Adipocyte (in vitro differentiated cells): ENCODE measurements around the gene KTN1.

Experiments
- DNase-seq: peaks from one replicate; pipeline ENCODE4 v3.0.0-alpha.2; 2015; ENCODE audit warnings: low read depth
- H3K27me3 ChIP-seq: replicated peaks from 2 replicates; pipeline ENCODE4 v1.7.0; 2013; ENCODE audit warnings: mild to moderate bottlenecking, low read length, moderate library complexity; ENCODE audit not compliant: control insufficient read depth, insufficient read depth
- H3K36me3 ChIP-seq: 2 replicates; pipeline ENCODE4 v1.7.0; 2013; ENCODE audit warnings: low read length, mild to moderate bottlenecking, moderate library complexity; ENCODE audit not compliant: control insufficient read depth, insufficient read depth, severe bottlenecking
- H3K4me1 ChIP-seq: 2 replicates; pipeline ENCODE4 v1.7.0; 2013; ENCODE audit warnings: mild to moderate bottlenecking, low read length, moderate library complexity; ENCODE audit not compliant: control insufficient read depth, insufficient read depth
- H3K4me3 ChIP-seq: 2 replicates; pipeline ENCODE4 v1.7.0; 2013; ENCODE audit warnings: mild to moderate bottlenecking, low read length, moderate library complexity
- H3K9ac ChIP-seq: 2 replicates; pipeline ENCODE4 v1.7.0; 2013; ENCODE audit warnings: mild to moderate bottlenecking, low read length, moderate library complexity
- H3K9me3 ChIP-seq: 2 replicates; pipeline ENCODE4 v1.7.0; 2013; ENCODE audit warnings: mild to moderate bottlenecking, low read length, moderate library complexity; ENCODE audit not compliant: control insufficient read depth

Gene KTN1, protein sequence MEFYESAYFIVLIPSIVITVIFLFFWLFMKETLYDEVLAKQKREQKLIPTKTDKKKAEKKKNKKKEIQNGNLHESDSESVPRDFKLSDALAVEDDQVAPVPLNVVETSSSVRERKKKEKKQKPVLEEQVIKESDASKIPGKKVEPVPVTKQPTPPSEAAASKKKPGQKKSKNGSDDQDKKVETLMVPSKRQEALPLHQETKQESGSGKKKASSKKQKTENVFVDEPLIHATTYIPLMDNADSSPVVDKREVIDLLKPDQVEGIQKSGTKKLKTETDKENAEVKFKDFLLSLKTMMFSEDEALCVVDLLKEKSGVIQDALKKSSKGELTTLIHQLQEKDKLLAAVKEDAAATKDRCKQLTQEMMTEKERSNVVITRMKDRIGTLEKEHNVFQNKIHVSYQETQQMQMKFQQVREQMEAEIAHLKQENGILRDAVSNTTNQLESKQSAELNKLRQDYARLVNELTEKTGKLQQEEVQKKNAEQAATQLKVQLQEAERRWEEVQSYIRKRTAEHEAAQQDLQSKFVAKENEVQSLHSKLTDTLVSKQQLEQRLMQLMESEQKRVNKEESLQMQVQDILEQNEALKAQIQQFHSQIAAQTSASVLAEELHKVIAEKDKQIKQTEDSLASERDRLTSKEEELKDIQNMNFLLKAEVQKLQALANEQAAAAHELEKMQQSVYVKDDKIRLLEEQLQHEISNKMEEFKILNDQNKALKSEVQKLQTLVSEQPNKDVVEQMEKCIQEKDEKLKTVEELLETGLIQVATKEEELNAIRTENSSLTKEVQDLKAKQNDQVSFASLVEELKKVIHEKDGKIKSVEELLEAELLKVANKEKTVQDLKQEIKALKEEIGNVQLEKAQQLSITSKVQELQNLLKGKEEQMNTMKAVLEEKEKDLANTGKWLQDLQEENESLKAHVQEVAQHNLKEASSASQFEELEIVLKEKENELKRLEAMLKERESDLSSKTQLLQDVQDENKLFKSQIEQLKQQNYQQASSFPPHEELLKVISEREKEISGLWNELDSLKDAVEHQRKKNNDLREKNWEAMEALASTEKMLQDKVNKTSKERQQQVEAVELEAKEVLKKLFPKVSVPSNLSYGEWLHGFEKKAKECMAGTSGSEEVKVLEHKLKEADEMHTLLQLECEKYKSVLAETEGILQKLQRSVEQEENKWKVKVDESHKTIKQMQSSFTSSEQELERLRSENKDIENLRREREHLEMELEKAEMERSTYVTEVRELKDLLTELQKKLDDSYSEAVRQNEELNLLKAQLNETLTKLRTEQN (N-terminal part only)

DNA sequence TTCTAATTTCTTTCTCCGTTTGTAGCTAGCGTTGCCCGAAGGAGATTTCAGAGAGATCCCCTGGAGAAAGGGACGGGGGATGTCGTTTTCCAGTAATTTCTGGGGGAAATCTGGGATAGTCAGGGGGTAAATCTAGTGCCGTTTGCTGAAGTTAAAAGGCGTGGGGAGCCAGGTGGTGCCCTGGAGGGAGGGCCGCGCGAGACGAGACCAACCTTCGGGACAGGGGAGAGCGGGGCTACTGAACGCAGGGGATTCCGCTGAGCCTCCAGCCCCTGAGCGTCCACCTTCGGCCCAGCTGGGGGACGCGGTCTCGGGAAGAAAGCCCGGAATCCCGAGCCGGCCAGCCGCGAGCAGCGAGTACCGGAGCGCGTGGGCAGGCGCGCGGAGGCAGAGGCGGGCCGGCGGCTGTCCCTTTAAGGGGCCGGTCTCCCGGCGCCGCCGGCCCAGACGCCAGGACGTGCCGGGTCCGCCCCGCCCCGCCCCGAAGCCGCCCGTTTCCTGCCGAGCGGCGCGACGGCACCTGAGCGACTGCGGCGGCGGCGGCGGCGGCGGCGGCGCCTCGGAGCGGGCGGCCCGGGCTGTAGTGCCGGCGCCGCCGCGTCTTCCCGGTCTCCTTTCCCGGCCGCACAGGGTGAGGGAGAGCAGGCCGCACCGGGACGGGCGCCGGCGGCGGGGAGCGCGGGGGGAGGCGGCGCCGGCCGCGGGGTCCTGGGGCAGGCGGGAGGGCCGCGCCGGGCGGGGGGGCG is at the start of gene KTN1:
Gene KTN1, plus strand, starts transcription at position 484 of the 746 bp plus-strand sequence. CDS start 31,842 bp downstream, outside the sequence.
- Histone ChIP-seq H3K9ac (peak within 1 kb of the TSS; percentile 92), H3K4me1 (peaks cover 25% of the 10 kb centered on the region), H3K27me3 (no peaks in the 10 kb centered on the region), H3K9me3 (no peaks in the 10 kb centered on the region), H3K4me3 (peak within 1 kb of the TSS; percentile 96), H3K36me3 (peaks cover 5% of the 10 kb centered on the region)
- peak; percentile 93 for DNase-seq

DNA sequence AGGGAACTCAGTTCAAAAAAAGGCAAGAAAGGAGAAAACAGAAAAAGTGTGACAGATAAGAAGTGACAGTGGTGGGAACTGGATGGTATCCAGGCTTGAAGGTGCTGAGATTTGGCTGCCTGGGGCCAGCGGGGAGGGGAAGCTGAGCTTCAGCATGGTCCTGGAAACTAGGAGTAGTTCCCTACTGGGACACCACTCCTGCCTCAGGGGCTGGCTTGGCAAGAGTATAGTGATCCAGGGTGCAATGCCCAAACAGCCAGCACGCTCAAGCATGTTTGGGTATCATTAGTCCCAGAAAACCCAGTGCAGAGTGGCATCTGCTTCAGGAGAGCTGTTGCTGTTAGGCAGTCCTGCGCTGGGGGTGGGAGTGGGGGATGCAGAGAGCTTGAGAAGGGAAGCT is 49.5 kb upstream of the KTN1 start:
- H3K4me1 ChIP-seq: no peaks in the 10 kb centered on the region
- H3K36me3 ChIP-seq: no peaks in the 10 kb centered on the region
- no peak overlapping the region for H3K9ac ChIP-seq
- peaks cover 3% of the 10 kb centered on the region for H3K9me3 ChIP-seq
- no peaks in the 10 kb centered on the region for H3K27me3 ChIP-seq
- no peak overlapping the region for H3K4me3 ChIP-seq
- no peak for DNase-seq

DNA sequence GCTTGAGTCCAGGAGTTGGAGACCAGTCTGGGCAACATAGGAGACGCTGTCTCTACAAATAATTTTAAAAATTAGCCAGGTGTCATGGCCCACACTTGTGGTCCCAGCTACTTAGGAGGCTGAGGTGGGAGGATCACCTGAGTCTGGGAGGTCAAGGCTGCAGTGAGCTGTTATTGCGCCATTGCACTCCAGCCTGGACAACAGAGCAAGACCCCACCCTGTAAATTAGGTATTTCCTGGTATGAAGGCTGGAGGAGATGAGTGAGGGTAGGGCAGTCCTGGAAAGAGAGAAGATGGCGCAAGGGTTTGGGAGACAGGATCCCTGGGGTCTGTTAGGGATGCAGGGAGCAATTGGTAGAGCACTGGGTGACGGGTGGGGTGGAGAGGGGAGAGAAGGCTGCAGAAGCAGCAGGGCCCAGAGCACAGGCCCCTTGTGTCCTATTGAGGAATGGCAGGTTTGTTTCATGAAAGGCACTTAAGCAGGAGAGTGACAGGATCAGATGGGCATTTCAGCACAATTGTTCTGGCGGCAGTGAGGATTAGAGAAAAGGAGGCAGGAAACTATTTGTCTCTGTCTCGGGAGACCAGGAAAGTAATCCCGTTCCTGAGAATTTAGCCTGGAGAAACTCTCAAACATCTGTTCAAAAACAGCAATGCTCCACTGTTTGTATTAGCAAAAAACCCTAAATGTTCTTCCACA is 47.2 kb upstream of the KTN1 start:
- H3K4me3 ChIP-seq: no peak overlapping the region
- H3K9me3 ChIP-seq: peaks cover 8% of the 10 kb centered on the region
- H3K36me3 ChIP-seq: no peaks in the 10 kb centered on the region
- DNase-seq: no peak
- no peaks in the 10 kb centered on the region for H3K4me1 ChIP-seq
- no peaks in the 10 kb centered on the region for H3K27me3 ChIP-seq
- H3K9ac ChIP-seq: no peak overlapping the region

DNA sequence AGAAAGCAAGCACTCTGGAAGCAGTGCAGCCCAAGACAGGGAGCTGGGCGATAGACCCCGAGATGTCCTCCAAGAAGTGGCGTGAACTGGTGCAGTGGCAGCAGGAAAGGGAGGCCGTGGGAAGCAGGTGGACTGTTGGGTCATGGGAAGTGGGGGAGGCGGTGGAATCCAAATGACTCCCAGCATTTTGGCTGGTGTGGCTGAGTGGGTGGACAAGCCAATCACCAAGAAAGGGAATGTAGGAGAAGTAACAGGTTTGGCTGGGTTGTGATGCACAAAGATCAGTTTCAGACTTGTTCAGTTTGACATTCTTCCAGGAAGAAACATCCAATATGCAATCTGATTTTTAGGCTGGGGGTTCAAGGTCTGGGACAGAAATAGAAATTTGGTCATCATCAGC is 46.0 kb upstream of the KTN1 start:
- no peaks in the 10 kb centered on the region for H3K4me1 ChIP-seq
- H3K9me3 ChIP-seq: peaks cover 8% of the 10 kb centered on the region
- H3K4me3 ChIP-seq: no peak overlapping the region
- no peak overlapping the region for H3K9ac ChIP-seq
- H3K27me3 ChIP-seq: no peaks in the 10 kb centered on the region
- DNase-seq: no peak
- no peaks in the 10 kb centered on the region for H3K36me3 ChIP-seq

DNA sequence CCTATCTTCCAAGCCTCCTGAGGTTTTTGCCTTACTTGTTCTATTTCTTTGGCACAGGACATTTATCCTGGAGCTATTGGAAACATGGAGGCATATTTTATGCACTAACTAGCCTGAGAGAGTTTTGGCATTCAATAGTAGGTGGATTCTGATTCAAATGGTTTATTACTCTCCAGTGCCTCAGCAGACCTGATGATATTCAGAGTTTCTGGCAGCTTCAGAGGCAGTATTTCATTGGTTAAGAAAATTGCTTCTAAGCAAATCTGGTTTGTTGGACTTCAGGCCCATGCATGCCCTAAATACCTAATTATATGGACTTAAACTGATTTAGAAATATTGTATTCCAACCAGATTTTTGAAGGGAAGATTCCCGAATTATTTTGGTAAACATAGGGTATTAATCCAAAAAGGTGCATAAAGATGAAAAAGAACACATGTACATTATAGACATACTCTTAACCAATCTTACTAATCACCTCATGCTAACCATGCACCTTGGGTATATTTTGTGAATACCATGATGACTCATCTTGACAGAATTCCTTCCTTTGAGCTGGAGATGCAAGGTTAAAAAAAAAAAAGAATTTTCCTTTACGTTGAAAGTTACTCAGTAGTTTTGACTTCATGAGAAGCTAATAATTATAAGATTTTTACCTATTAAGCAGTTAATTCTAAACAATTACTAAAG is 44.3 kb upstream of the KTN1 start:
- Histone ChIP-seq H3K4me3 (no peak overlapping the region), H3K36me3 (no peaks in the 10 kb centered on the region), H3K4me1 (peaks cover 8% of the 10 kb centered on the region), H3K9ac (no peak overlapping the region), H3K27me3 (no peaks in the 10 kb centered on the region), H3K9me3 (peaks cover 5% of the 10 kb centered on the region)
- DNase-seq: no peak

DNA sequence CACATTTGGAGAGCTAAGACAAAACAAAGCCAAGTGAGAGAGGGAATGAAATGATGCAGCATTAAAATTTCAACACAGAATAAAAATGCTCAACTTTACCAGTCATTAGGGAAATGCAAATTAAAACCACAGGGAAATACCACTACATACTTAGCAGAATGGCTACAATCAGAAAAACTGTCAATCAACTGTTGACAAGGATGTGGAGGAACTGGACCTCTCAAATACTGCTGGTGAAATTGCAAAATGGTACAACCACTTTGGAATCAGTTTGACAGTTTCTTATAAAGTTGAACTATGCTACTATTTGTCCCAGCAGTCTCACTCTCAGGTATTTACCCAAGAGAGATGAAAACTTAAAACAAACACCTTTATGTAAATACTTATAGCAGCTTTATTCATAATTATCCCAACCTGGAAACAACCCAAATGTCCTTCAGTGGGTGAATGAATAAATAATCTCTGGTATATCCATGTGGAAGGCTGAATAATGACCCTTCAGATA is 43.8 kb upstream of the KTN1 start:
- no peak for DNase-seq
- H3K4me1 ChIP-seq: peaks cover 14% of the 10 kb centered on the region

DNA sequence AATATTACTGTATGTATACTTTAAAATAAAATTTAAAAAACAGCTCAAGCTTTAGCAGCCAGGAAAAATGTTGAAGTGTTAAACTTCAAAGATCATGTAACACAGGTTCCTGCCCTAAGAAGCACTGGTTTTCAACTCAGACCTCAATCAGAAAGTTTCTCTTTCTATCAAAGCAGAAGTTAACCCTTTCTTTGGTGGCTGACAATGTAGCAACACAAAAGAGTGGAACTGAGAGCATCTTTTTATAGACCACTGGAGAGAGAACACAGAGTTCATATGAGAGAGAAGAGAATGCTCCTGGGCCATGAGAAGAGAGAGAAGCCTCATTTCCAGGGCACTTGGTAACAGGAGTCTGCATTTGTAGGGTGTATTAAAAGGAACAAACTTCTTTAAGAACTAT is 42.2 kb upstream of the KTN1 start:
- Histone ChIP-seq H3K4me3 (no peak overlapping the region), H3K27me3 (no peaks in the 10 kb centered on the region), H3K4me1 (peaks cover 18% of the 10 kb centered on the region), H3K9me3 (peaks cover 5% of the 10 kb centered on the region), H3K9ac (no peak overlapping the region), H3K36me3 (no peaks in the 10 kb centered on the region)
- no peak for DNase-seq

More for the DNA sequence above, 43.8 kb upstream of the KTN1 start:
- peaks cover 5% of the 10 kb centered on the region for H3K9me3 ChIP-seq
- no peaks in the 10 kb centered on the region for H3K36me3 ChIP-seq
- H3K4me3 ChIP-seq: no peak overlapping the region
- H3K9ac ChIP-seq: no peak overlapping the region
- H3K27me3 ChIP-seq: no peaks in the 10 kb centered on the region

DNA sequence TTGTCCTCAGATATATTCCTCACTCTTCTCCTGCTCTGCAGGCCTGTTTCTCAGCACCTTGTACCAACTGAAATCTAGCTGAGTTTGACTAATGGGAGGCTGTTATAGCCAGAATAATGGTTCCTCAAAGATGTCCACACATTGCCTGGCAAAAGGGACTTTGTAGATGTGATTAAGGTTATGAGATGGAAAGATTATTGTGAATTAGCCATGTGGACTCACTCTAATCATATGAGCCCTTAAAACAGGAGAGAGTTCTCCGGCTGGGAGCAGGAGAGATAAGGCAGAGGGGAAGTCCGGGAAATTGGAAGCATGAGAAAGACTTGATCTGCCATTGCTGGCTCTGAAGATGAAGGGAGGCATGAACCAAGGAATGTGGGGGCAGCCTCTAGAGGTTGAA is 40.0 kb upstream of the KTN1 start:
- Histone ChIP-seq H3K4me1 (peaks cover 18% of the 10 kb centered on the region), H3K36me3 (no peaks in the 10 kb centered on the region), H3K9me3 (peaks cover 5% of the 10 kb centered on the region), H3K9ac (no peak overlapping the region), H3K27me3 (no peaks in the 10 kb centered on the region), H3K4me3 (no peak overlapping the region)
- DNase-seq: no peak

DNA sequence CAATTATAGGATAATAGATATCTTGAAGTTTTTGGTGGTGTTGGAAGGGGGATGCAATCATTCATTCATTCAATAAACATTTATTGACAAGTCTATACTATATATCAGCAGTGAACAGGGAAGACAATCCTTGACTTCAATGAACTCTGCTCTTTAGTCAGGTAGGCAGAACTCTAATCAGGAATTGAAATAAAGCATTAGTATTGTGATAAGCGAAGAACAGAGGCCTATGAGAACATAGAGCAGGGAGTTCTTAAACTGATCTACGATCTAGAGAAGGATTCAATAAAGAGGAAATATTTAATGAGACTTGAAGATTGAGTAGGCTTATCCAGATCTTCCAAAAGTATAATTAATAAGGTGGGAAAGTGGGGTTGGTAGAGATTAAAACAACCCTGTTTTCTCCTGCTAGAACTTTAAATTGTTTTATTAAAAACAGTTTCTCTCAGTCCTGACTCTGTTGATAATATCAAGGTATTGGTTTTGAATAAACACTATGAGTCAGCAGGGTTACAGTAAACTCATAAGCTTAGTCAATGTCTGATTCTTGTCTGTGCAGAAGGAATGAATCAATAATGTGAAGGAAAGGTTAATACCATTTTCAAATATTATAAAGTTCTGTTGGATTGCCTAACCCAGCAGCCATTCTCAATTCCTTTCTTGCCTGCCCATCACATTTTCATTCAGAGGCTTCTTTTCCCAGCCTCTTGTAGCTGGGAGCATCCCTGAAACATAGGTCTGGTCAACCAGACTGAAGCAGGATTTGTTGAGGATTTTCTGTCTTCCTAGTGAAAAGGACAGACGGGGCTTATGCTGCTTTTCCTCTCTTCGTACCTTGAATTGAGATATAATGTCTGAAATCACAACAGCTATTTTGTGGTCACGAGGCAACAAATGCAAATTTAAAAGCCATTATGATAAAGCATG is 38.9 kb upstream of the KTN1 start:
- Histone ChIP-seq H3K27me3 (no peaks in the 10 kb centered on the region), H3K9ac (no peak overlapping the region), H3K9me3 (peaks cover 5% of the 10 kb centered on the region), H3K4me1 (peaks cover 18% of the 10 kb centered on the region), H3K36me3 (no peaks in the 10 kb centered on the region), H3K4me3 (no peak overlapping the region)
- DNase-seq: peak; percentile 54
